Stimulated activated CD4-positive, alpha-beta T cell treated with anti-CD3 and anti-CD28 coated beads, Interleukin-4, amount 100 ng/mL, for 4 hours (primary cell): ENCODE data around the gene ZNF862.

Experiments used
- DNase-seq, 2 experiments: peaks; one replicate each; pipeline ENCODE4 v3.0.0-alpha.2; 2020

ZNF862 gene

GRCh38 chr7:149811831-149812490, 26.2 kb upstream of the ZNF862 start:
- no peak for DNase-seq

GRCh38 chr7:149813254-149814035, 24.7 kb upstream of the ZNF862 start:
- no peak for DNase-seq

GRCh38 chr7:149814494-149814893, 23.7 kb upstream of the ZNF862 start:
- DNase-seq = no peak

- no peak for DNase-seq
Observed at GRCh38 chr7:149815121-149815520, 23.1 kb upstream of the ZNF862 start.

GRCh38 chr7:149815661-149816266, 22.4 kb upstream of the ZNF862 start:
- DNase-seq = no peak

- DNase-seq = no peak
Observed at GRCh38 chr7:149816267-149816751, 21.9 kb upstream of the ZNF862 start.

- no peak for DNase-seq
Observed at GRCh38 chr7:149816794-149817193, 21.4 kb upstream of the ZNF862 start.

GRCh38 chr7:149817301-149817771, 20.8 kb upstream of the ZNF862 start:
- no peak for DNase-seq

- no peak for DNase-seq
Observed at GRCh38 chr7:149817836-149818535, 20.2 kb upstream of the ZNF862 start.

- no peak for DNase-seq
Observed at GRCh38 chr7:149818536-149818840, 19.7 kb upstream of the ZNF862 start.

- no peak for DNase-seq
Observed at GRCh38 chr7:149819141-149819960, 18.8 kb upstream of the ZNF862 start.

- DNase-seq = no peak
Observed at GRCh38 chr7:149819961-149820340, 18.2 kb upstream of the ZNF862 start.

- DNase-seq = no peak
Observed at GRCh38 chr7:149820622-149821190, 17.5 kb upstream of the ZNF862 start.

GRCh38 chr7:149821191-149822148, 16.7 kb upstream of the ZNF862 start:
- no peak for DNase-seq

- no peak for DNase-seq
Observed at GRCh38 chr7:149822353-149822943, 15.7 kb upstream of the ZNF862 start.

- no peak for DNase-seq
Observed at GRCh38 chr7:149823191-149823630, 15.0 kb upstream of the ZNF862 start.

GRCh38 chr7:149823631-149824199, 14.5 kb upstream of the ZNF862 start:
- no peak for DNase-seq

GRCh38 chr7:149824301-149824741, 13.9 kb upstream of the ZNF862 start:
- DNase-seq = no peak

- DNase-seq = no peak
Observed at GRCh38 chr7:149824748-149825566, 13.2 kb upstream of the ZNF862 start.
